Activated gamma-delta T cell treated with anti-CD3 and anti-CD28 coated beads, Interleukin-2, amount 50 U/mL, for 16 hours (primary cell): Measurements from ENCODE around the gene OR2A2.

Experiments used
- DNase-seq: peaks from one replicate; pipeline ENCODE4 v3.0.0-alpha.2; 2020; ENCODE audit warnings: low read depth

The OR2A2 gene

DNA sequence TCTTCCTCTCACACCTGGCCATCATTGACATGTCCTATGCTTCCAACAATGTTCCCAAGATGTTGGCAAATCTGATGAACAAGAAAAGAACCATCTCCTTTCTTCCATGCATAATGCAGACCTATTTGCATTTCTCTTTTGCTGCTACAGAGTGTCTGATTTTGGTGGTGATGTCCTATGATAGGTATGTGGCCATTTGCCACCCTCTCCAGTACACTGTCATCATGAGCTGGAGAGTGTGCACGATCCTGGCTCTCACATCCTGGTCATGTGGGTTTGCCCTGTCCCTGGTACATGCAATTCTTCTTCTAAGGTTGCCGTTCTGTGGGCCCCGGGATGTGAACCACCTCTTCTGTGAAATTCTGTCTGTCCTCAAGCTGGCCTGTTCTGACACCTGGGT lies 32.8 kb downstream of the OR2A2 start:
- no peak for DNase-seq

DNA sequence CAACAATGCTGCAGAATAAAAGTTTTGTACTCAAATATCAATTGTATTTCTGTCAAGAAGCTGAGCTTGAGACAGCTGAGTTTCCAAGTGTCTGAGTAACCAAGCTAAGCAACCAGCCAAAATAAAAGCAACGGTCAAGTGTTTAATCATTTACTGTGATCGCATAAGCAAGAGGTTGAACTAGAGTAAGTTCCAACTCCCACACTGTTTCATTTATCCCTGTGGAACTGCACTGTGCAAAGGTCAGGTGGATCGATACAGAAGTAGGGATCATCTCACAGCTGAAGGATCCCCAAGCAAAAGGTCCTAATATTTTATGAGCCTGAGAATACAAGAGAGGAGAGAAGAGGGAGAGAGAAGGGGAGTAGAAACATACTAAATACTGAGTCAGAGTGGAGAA lies 35.0 kb downstream of the OR2A2 start:
- DNase-seq = no peak

GRCh38 chr7:144148224-144148827 lies 38.9 kb downstream of the OR2A2 start:
- DNase-seq = no peak

DNA sequence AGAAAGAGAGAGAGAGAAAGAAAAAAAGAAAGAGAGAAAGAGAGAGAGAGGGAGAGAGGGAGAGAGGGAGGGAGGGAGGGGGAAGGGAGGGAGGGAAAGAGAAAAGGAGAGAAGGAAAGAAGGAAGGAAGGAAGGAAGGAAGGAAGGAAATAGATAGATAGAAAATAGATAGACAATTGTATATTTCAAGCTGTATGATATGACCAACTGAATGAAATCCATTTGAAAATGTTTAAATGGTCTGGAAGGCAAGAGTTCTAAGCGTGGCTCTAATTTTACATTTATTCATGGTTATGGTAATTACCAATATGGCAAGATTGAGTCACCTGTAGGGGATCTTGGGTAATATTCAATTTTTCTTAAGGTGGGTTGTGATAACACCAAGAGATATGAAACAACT lies 49.5 kb downstream of the OR2A2 start:
- no peak for DNase-seq
